ENCODE results near the gene SEMA3B.
"Not testable (repeated sequence)": the region's sequence is repeated elsewhere in the genome, so short reads cannot be mapped to it uniquely, and the experiment has no call there.

Gene SEMA3B

GRCh38 chr3:50238549-50239026, 30.4 kb upstream of the SEMA3B start:
- peak; percentile 32 for DNase-seq

- DNase-seq, result no peak
Measured at GRCh38 chr3:50239649-50240048, 29.3 kb upstream of the SEMA3B start.

- no peak for DNase-seq
Measured at GRCh38 chr3:50241163-50241562, 27.8 kb upstream of the SEMA3B start.

GRCh38 chr3:50241713-50242380, 27.1 kb upstream of the SEMA3B start:
- no peak for DNase-seq

GRCh38 chr3:50242381-50242770, 26.6 kb upstream of the SEMA3B start:
- no peak for DNase-seq

GRCh38 chr3:50242851-50243542, 25.9 kb upstream of the SEMA3B start:
- peak; percentile 34 for DNase-seq

GRCh38 chr3:50243543-50243895, 25.4 kb upstream of the SEMA3B start:
- no peak for DNase-seq

GRCh38 chr3:50244813-50245212, 24.1 kb upstream of the SEMA3B start:
- not testable (repeated sequence) for DNase-seq

- DNase-seq, result no peak
Measured at GRCh38 chr3:50245251-50245745, 23.6 kb upstream of the SEMA3B start.

GRCh38 chr3:50245831-50246516, 23.0 kb upstream of the SEMA3B start:
- DNase-seq, result peak; percentile 96

GRCh38 chr3:50246517-50246954, 22.4 kb upstream of the SEMA3B start:
- peak; percentile 76 for DNase-seq

- DNase-seq, result no peak
Measured at GRCh38 chr3:50248387-50248786, 20.6 kb upstream of the SEMA3B start.

- no peak for DNase-seq
Measured at GRCh38 chr3:50249457-50249856, 19.5 kb upstream of the SEMA3B start.

GRCh38 chr3:50250514-50250913, 18.4 kb upstream of the SEMA3B start:
- DNase-seq, result no peak

- no peak for DNase-seq
Measured at GRCh38 chr3:50251220-50251619, 17.7 kb upstream of the SEMA3B start.

GRCh38 chr3:50254577-50255250, 14.2 kb upstream of the SEMA3B start:
- no peak for DNase-seq

- DNase-seq, result no peak
Measured at GRCh38 chr3:50255251-50255615, 13.7 kb upstream of the SEMA3B start.

GRCh38 chr3:50256978-50257890, 11.7 kb upstream of the SEMA3B start:
- peak; percentile 48 for DNase-seq

GRCh38 chr3:50258029-50258680, 10.8 kb upstream of the SEMA3B start:
- DNase-seq, result no peak

GRCh38 chr3:50258979-50259378, 10.0 kb upstream of the SEMA3B start:
- no peak for DNase-seq

- DNase-seq, result no peak
Measured at GRCh38 chr3:50259432-50260026, 9.4 kb upstream of the SEMA3B start.

Measured in activated T-cell treated with anti-CD3 and anti-CD28 coated beads, Interleukin-2, amount 50 U/mL, for 1 hour (primary cell).